Activated CD4-positive, CD25-positive, alpha-beta regulatory T cell (primary cell): ENCODE data around the gene NSRP1.
"Not testable (repeated sequence)": the region's sequence is repeated elsewhere in the genome, so short reads cannot be mapped to it uniquely, and the experiment has no call there.

ENCODE experiments used
- DNase-seq, 4 experiments: peaks; one replicate each; lab custom pipeline; 2025; lab: John Stamatoyannopoulos, UW

The NSRP1 gene

DNA sequence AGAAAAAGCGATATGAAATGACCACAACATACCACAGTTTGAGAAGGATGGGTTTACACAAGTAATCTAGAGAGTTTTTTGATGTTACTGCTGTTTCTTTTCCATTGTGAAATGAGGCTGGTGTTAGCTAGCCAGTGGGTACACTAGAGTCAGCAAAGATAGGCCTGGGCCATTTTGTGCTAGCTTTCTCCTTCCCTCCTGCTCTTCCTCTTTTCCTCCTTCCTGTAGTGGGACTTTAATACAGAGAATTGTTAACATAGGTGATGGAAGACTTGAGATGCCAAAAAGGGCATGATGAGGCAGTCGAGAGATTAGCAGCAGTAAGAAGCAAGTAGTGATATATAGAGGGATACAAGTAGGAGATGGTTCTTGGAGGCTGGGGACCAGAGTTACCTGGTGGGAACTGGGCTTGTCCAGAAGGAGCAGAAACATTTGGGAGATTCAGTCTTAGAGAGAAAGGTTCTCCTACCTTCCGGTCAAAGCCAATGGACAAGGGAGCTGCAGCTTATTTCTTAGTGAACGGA is 7.7 kb downstream of the NSRP1 start:
- no peak for DNase-seq

DNA sequence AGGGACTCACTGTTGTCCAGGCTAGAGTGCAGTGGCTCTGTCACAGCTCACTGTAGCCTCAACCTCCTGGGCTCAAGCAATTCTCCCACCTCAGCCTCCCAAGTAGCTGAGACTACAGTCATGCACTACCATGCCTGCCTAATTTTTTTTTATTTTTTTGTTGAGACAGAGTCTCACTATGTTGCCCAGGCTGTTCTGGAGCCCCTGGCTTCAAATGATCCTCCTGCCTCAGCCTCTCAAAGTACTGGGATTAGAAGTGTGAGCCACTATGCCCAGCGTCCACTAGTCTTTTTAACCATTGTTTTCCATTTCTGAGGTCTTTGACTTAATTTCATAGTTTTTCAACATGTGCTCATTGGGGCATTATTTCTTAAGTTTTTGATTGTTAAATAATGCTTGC is 13.5 kb downstream of the NSRP1 start:
- no peak for DNase-seq

DNA sequence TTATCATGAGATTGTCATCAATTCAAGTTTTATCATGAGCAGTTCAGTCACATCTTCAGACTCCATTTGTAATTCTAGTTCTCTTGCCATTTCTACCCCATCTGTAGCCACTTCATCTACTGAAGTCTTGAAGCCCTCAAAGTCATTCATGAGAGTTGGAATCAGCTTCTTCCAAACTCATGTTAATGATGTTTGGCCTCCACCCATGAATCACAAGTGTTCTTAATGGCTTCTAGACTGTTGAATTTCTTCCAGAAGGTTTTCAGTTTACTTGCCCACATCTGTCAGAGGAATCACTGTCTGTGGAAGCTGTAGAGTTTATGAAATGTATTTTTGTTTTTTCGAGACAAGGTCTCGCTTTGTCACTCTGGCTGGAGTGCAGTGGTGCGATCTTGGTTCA is 16.0 kb downstream of the NSRP1 start:
- DNase-seq: no peak

- DNase-seq: no peak
These were observed 16.6 kb downstream of the NSRP1 start for GRCh38 chr17:30133197-30133596.

DNA sequence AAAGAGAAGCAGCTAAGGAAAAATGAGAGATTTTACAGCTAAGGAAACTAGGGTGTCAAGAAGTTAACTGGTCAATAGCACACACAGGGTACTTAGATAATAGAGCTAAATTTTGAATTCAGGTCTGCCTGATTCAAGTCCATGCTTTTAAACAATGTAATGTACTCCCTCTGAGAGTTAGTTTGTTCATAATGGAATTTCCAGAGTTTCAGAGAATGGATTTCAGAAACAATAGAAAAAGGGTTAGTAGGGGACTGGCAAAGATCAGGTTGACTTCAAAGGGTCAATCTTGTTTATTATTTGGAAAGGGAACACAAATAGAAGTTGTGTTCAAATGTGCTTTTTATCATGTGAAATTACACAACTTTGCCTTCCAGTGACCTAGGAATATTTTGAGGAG is 17.9 kb downstream of the NSRP1 start:
- no peak for DNase-seq

GRCh38 chr17:30137158-30137557 is 20.5 kb downstream of the NSRP1 start:
- DNase-seq: no peak

- not testable (repeated sequence) for DNase-seq
These were observed 31.2 kb downstream of the NSRP1 start for GRCh38 chr17:30147860-30148259.

DNA sequence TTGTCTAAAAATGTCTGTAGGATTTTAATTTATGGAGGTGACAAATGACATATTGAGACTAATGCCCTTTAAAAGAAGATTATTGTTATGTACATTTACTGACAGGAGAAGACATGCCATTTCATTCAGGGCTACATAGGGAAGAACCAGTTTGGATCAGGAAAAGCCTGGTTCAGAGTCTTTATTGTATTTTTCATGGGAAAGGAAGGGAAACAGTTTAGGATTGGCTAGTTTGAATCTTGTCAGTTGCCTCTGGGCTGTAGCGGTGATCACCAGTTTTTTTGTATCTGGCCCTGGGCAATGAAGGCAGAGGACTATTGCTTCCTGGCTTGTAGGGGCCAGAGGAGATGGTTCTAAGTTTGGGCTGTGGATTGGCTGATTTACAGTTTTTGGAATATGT is 31.8 kb downstream of the NSRP1 start:
- DNase-seq: no peak

DNA sequence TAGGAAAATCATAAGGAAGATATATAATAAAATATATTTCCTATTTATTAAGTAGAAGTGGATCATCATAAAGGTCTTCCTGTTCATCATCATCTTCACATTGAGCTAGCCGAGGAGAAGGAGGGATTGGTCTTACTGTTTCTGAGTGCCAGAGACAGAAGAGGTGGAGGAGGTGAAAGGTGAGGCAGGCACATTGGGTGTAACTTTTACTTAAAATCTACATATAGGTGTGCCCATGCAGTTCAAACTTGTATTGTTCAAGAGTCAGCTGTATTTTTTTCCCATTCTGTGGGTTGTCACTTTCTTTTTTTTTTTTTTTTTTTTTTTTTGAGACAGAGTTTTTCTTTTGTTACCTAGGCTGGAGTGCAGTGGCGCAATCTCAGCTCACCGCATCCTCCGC is 34.9 kb downstream of the NSRP1 start:
- DNase-seq: no peak

DNA sequence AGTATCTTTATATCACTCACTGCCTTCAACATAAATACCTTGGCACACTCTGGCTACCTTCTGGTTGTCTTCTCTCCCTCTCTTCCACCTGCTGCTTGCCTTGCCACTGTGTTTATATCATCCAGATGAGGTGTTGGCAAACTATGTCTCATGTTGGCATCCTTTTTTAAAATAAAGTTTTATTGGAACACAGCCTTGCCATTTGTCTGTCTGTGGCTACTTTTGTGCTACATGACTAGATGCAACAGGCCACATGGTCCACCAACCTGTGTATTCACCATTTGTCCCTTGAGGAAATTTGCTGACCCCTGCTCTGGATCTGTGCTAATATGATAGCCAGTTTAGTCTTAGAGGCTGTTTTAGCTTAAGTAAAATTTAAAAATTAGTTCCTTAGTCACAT is 36.8 kb downstream of the NSRP1 start:
- no peak for DNase-seq

GRCh38 chr17:30155389-30155788 is 38.8 kb downstream of the NSRP1 start:
- no peak for DNase-seq

GRCh38 chr17:30158896-30159625 is 42.4 kb downstream of the NSRP1 start:
- DNase-seq: no peak

DNA sequence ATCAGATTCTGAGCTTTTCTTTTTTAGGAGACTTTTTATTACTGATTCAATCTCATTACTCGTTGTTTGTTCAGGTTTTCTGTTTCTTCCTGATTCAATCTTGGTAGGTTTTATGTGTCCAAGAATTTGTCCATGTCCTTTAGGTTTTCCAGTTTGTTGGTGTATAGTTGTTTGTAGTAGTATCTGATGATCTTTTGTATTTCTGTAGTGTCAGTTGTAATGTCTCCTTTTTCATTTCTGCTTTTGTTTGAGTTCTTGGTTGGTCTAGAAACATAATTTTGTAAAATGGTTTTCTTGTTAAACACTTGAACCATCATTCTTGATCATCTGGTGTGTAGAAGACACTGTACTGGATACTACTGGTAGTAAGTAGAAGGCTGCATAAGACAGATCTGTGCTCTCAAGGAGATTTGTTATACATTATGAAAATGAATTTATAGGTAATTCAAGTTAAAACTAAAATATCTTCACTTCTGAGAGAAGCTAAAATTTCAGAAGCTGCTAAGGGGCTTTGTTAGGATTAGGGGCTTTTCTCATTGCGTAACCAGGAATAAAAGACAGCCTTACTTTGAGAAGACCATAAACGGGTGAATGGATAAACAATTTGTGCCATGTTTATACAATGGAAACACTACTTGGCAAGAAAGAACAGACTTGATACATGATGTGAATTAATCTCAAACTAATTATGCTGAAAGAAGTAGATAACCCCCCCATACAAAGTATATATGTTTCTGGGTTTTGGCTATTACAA is 44.0 kb downstream of the NSRP1 start:
- no peak for DNase-seq

GRCh38 chr17:30161601-30162000 is 45.0 kb downstream of the NSRP1 start:
- DNase-seq: no peak

GRCh38 chr17:30164531-30164930 is 47.9 kb downstream of the NSRP1 start:
- no peak for DNase-seq

GRCh38 chr17:30165147-30165546 is 48.5 kb downstream of the NSRP1 start:
- no peak for DNase-seq

GRCh38 chr17:30165960-30166359 is 49.3 kb downstream of the NSRP1 start:
- no peak for DNase-seq

GRCh38 chr17:30170415-30170987 is 53.9 kb downstream of the NSRP1 start:
- no peak for DNase-seq

GRCh38 chr17:30172560-30172959 is 55.9 kb downstream of the NSRP1 start:
- no peak for DNase-seq

DNA sequence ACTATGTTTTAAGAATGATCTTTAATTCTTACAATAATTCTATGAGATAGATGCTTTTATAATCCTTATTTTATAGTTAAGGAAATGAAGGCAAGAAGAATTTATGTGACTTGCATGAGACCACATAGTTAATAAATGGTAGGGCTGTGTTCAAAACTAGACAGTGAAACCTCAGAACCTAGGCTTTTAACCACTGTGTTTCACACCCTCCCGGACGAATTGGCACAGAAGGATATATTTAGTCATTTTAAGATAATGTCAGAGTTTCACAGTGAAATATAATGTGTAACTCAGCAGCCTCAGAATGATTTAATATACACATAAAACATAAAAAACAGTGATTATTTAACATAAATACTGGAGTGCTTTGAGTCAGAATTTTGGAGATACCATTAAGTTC is 57.0 kb downstream of the NSRP1 start:
- no peak for DNase-seq

DNA sequence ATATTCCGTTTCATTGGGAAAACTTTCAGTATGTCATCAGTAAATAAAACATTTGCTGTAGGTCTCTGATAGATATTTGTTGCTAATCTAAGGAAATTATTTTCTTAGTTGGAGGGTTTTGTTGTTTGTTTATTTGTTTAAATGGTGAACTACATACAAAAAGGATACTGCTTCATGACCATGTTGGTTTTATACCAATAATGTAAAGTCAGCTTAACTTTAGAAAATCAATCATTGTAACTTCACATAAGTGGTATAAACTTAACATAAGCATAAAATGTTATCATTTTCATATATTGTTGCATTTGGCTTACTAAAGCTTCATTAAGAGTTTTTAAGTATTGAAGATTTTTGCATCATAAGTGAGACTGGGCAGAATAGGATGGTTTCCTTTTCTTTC is 57.9 kb downstream of the NSRP1 start:
- DNase-seq: no peak

- no peak for DNase-seq
These were observed 60.2 kb downstream of the NSRP1 start for GRCh38 chr17:30176855-30177254.

GRCh38 chr17:30186761-30187160 is 70.1 kb downstream of the NSRP1 start:
- DNase-seq: no peak
